ENCODE results near the gene FAM163B. TPM values are rescaled to one million over a fixed set of nuclear protein-coding genes. Genes with fewer than 3 reads are reported as not detected.

Gene FAM163B
- total RNA-seq, 2 donors from 2014 or later: not detected

DNA sequence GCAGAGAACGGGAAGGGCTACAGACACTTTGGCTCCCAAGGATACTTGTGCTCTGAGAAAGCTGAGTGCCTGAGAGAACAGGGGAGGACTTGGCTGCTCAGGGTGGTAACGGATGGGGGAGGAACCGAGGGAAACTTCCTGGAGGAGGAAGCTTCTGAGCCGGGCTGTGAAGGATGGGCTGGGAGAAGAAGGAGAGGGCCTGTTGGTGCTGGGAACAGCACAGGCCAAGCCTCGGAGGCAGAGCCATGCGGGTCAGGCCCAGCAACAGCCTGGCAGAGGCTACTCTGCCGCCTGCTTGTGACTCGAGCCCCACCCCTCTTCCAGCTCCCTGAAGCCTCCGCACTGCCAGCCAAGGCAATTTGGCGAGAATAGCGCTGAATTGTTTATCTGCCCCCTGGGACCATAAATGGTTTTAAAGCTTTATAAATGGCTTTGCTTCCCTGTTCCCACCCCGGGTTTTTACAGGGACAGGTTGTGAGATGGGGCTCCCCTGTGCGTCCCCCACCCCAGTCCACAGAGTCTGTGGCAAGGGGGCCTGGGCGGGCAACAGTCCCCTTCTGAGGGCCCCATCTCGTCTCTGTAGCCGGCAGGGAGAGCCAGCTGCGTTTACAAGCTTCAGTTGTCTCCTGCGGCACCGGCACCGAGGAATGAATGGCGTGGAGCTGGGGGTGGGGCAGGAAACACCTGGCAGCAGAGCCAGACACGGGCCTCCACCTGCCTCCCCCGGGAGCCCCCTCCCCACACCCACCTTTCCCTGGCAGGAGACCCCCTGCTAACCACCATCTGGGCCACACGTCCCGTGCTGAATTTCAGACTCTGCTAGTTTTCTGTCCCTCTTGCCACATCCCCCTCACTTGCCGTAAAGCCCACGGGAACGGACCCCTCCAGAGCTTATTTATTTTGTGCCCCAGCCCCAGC lies 24.4 kb downstream of the FAM163B start:
- H3K36me3 Mint-ChIP-seq (ENCODE audit: insufficient read depth in 2 of 2): peaks cover 2% of the 10 kb centered on the region in 2 donors
- peaks cover 54% of the 10 kb centered on the region for H3K27me3 Mint-ChIP-seq (ENCODE audit: low read depth)
- peaks cover 2 to 3% of the 10 kb centered on the region in 2 donors for H3K9me3 Mint-ChIP-seq
- ATAC-seq (replicated peaks in 1 of 2) (no peak), DNase-seq (no peak)
- no peak overlapping the region for H3K27ac Mint-ChIP-seq
- H3K4me1 Mint-ChIP-seq (ENCODE audit: low read depth): no peaks in the 10 kb centered on the region
- H3K4me3 Mint-ChIP-seq: no peak overlapping the region

DNA sequence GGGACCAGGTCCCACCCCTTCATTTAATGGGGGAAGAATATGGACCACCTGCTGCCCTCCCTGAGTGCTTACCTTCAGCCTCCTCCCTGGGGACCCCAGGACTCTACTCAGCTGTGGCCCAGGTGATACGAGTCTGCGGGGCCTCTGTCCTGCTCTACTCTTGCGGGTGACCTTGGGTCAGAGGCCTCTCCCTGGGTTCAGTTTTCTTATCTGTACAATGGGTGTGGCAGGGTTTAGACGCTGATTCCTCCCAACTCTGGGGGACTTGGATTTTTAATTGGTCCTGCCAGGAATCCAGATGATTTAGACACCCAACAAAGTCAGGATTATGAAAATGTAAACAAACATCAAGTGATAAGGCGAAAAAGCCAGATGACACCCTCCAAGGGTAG lies 25.0 kb downstream of the FAM163B start:
- DNase-seq: no peak
- Mint-ChIP-seq H3K27me3 (ENCODE audit: low read depth) (peaks cover 61% of the 10 kb centered on the region), H3K36me3 (ENCODE audit: insufficient read depth in 2 of 2) (peaks cover 2% of the 10 kb centered on the region in 2 donors), H3K4me1 (ENCODE audit: low read depth) (no peaks in the 10 kb centered on the region), H3K9me3 (peaks cover 2 to 3% of the 10 kb centered on the region in 2 donors), H3K4me3 (no peak overlapping the region), H3K27ac (no peak overlapping the region)
- no peak for ATAC-seq (replicated peaks in 1 of 2)

DNA sequence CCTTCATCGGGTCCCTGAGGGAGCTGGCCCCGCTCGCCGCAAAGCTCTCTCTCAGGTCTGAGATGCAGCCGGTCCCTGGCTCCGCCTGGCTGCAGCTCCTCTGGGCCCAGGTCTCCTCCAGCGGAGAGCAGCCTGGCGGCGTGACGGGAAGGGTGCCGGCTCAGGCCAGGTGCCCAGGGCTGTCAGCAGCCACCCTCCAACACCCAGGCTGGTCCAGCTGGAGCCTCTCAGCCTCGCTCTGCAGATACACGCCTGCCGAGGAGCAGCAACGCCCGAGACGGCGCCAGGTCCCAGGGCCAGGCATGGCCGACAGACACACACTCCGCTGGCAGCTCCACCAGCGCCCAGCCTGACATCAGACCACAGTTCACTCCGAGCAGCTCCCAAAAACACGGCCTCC lies 25.6 kb downstream of the FAM163B start:
- Mint-ChIP-seq H3K27me3 (ENCODE audit: low read depth) (peaks cover 60% of the 10 kb centered on the region), H3K9me3 (peaks cover 2 to 3% of the 10 kb centered on the region in 2 donors), H3K36me3 (ENCODE audit: insufficient read depth in 2 of 2) (peaks cover 2% of the 10 kb centered on the region in 2 donors), H3K27ac (no peak overlapping the region), H3K4me3 (no peak overlapping the region), H3K4me1 (ENCODE audit: low read depth) (no peaks in the 10 kb centered on the region)
- DNase-seq (no peak), ATAC-seq (replicated peaks in 1 of 2) (no peak)

DNA sequence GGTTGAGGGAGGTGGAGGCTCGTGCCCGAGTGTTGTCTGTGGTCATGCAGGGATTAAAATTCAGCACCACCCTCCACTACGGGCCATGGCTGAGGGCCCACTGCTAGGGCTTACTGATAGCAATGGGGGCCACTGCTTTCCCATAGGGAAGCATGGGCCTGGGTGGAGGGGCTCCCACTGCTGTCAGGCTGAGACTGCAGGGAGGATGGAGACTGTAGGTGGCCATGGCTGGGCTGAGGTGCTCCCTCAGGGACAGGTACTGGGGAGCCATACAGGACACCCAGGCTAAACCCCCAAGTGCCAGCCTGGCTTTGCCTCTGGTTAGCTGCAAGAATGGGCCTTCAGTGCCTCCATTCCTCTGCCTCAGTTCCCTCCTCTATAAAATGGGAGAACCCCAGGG lies 26.1 kb downstream of the FAM163B start:
- no peak overlapping the region for H3K27ac Mint-ChIP-seq
- no peaks in the 10 kb centered on the region for H3K4me1 Mint-ChIP-seq (ENCODE audit: low read depth)
- H3K27me3 Mint-ChIP-seq (ENCODE audit: low read depth): peaks cover 59% of the 10 kb centered on the region
- H3K9me3 Mint-ChIP-seq: no peaks in the 10 kb centered on the region
- H3K36me3 Mint-ChIP-seq (ENCODE audit: insufficient read depth in 2 of 2): no peaks in the 10 kb centered on the region
- no peak overlapping the region for H3K4me3 Mint-ChIP-seq
- ATAC-seq (replicated peaks in 1 of 2): no peak
- DNase-seq: no peak

DNA sequence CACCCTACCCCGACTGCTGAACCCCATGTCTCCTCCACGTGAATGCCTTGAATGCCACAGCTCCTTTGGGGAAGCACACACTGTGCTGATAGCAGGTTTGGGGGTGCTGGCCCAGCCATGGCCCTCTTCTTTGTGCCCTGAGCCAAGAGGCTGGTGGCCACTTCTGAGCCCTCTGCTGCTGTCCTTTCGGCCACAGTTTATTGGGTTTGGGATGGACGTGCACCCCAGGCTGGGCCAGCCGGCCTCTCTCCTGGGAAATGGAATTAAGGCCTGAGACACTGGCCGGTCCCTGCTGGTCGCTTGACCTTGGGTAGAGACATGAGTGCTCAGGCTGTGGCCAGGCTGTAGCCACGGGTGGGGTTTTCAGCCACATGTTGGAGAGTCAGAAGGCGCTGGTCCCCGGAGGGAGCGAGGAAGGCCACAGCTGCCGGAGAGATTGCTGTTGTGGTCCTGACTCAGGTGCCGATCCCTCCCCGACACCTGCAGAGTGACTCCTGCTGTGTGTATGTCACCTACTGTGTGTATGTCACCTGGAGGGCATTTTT lies 26.6 kb downstream of the FAM163B start:
- Mint-ChIP-seq H3K27me3 (ENCODE audit: low read depth) (peaks cover 62% of the 10 kb centered on the region), H3K4me3 (no peak overlapping the region), H3K36me3 (ENCODE audit: insufficient read depth in 2 of 2) (no peaks in the 10 kb centered on the region), H3K27ac (no peak overlapping the region), H3K9me3 (no peaks in the 10 kb centered on the region), H3K4me1 (ENCODE audit: low read depth) (no peaks in the 10 kb centered on the region)
- no peak for DNase-seq
- no peak for ATAC-seq (replicated peaks in 1 of 2)

DNA sequence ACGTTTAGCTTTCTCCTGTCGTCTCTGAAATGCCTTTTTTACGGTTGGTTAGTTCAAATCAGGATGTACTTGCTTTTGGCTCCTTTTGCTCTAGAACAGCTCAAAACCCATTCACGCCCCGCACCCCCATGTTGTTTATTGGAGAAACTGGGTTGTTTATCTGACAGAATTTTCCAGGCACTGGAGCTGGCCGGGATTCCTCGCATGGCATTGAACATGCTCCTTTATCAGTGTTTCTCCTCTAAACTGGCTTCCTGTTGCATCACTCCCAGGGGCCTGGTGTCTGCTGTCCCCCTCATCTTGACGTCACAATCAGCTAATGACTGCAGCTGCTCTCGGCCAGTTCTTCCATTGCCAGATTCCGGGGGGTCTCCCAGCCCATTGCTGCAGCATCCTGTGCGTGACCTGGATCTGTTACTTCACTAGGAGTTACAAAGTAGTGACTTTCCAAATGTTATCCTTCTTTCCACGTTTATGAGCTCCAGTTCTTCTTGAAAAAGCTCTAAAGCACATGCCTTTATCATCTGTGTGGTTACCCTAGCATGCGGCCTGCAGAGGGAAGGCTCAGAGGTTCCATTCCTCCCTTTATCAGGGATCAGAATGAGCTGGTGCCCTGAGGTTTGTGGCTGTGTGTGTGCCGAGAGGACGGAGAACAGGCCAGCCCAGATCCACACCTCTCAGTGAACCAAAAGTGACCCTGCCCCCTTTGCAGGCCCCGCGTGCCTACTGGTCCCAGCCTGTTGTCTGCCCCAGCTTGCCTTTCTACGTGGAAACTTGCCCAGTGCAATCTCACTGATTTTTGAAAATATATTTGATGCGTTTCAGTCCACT lies 27.5 kb downstream of the FAM163B start:
- H3K4me1 Mint-ChIP-seq (ENCODE audit: low read depth): peaks cover 3% of the 10 kb centered on the region
- no peaks in the 10 kb centered on the region for H3K36me3 Mint-ChIP-seq (ENCODE audit: insufficient read depth in 2 of 2)
- H3K9me3 Mint-ChIP-seq: no peaks in the 10 kb centered on the region
- H3K27ac Mint-ChIP-seq: no peak overlapping the region
- no peak for ATAC-seq (replicated peaks in 1 of 2)
- DNase-seq: no peak
- peaks cover 65% of the 10 kb centered on the region for H3K27me3 Mint-ChIP-seq (ENCODE audit: low read depth)
- H3K4me3 Mint-ChIP-seq: no peak overlapping the region

DNA sequence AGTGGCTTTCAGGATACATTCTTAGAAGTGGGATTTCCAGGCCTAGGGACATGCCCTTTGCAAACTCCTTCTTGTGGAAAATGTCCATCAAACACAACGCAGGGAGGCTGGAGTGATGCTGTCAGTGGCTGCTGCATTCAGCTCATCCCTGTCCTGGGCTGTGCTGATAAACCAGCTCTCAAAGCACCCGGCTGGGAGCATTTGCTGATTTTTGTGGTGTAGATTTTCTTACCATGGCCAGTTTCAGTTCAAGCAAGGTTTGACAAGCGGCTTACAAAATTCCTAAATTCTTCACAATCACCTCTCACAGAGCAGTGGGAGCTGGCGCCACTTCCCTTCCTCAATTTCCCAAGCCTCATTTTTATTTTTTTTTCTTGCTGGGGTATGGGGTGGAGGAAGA lies 28.2 kb downstream of the FAM163B start:
- ATAC-seq (replicated peaks in 1 of 2) (no peak), DNase-seq (no peak)
- H3K4me3 Mint-ChIP-seq: no peak overlapping the region
- H3K36me3 Mint-ChIP-seq (ENCODE audit: insufficient read depth in 2 of 2): no peaks in the 10 kb centered on the region
- H3K4me1 Mint-ChIP-seq (ENCODE audit: low read depth): peaks cover 5% of the 10 kb centered on the region
- peaks cover 62% of the 10 kb centered on the region for H3K27me3 Mint-ChIP-seq (ENCODE audit: low read depth)
- H3K27ac Mint-ChIP-seq: no peak overlapping the region
- H3K9me3 Mint-ChIP-seq: no peaks in the 10 kb centered on the region

DNA sequence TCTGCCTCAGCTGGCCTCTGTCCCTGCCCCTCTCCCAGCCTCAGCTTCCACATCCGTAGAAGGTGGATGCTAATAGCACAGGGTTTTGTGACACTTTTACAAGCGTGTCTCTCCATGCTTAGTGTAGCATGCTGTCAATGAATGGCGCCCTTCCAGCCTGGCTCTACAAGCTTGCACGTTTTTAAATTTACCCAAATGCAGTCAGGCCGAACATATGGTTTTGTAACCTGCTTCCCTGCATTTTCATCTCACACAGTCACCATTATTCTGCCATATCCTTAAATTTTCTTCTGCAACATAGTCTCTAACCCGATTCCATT lies 28.8 kb downstream of the FAM163B start:
- no peaks in the 10 kb centered on the region for H3K9me3 Mint-ChIP-seq
- peaks cover 55% of the 10 kb centered on the region for H3K27me3 Mint-ChIP-seq (ENCODE audit: low read depth)
- H3K4me1 Mint-ChIP-seq (ENCODE audit: low read depth): peaks cover 5% of the 10 kb centered on the region
- no peak overlapping the region for H3K4me3 Mint-ChIP-seq
- DNase-seq (no peak), ATAC-seq (replicated peaks in 1 of 2) (no peak)
- no peaks in the 10 kb centered on the region for H3K36me3 Mint-ChIP-seq (ENCODE audit: insufficient read depth in 2 of 2)
- no peak overlapping the region for H3K27ac Mint-ChIP-seq

DNA sequence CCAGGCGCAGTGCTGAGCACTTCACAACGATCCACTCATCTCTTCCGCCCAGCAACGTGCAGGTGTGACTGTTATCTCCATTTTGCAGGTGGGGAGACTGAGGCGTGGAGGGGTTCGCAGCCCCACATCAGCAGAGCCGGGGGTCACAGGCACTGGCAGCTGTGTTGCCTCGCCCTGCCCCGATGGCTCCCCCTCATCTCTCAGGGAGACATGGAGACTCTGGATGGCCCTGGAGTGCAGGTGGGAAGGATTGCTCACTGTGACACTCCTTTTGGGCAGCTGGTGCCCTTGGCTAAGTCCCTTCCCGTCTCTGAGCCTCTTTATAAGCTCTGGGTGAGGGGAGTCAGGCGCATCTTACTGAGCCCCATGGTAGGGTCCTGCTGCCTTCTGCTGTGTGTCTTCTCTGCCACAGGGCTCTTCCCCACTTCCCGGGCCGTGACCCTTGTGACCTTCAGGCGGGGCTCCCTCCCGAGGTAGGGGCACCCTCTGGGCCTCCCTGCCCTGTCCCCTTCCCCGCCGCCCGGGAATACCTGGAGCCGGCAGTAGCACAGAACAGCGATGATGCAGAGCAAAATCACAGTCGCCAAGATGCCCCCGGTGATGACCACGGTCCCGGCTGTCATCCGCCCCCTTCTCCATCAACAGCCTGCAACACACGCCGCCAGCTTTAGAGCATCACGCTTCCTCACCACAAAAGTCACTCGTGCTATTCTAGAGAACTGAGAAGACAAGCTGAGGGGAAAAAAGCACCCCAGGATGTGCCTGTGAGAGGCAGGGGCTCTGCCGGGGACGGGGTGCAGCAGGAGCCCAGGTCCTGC lies 29.4 kb downstream of the FAM163B start:
- Mint-ChIP-seq H3K27me3 (ENCODE audit: low read depth) (peaks cover 53% of the 10 kb centered on the region), H3K4me1 (ENCODE audit: low read depth) (peaks cover 5% of the 10 kb centered on the region), H3K27ac (no peak overlapping the region), H3K9me3 (no peaks in the 10 kb centered on the region), H3K4me3 (no peak overlapping the region), H3K36me3 (ENCODE audit: insufficient read depth in 2 of 2) (no peaks in the 10 kb centered on the region)
- no peak for DNase-seq
- no peak for ATAC-seq (replicated peaks in 1 of 2)

DNA sequence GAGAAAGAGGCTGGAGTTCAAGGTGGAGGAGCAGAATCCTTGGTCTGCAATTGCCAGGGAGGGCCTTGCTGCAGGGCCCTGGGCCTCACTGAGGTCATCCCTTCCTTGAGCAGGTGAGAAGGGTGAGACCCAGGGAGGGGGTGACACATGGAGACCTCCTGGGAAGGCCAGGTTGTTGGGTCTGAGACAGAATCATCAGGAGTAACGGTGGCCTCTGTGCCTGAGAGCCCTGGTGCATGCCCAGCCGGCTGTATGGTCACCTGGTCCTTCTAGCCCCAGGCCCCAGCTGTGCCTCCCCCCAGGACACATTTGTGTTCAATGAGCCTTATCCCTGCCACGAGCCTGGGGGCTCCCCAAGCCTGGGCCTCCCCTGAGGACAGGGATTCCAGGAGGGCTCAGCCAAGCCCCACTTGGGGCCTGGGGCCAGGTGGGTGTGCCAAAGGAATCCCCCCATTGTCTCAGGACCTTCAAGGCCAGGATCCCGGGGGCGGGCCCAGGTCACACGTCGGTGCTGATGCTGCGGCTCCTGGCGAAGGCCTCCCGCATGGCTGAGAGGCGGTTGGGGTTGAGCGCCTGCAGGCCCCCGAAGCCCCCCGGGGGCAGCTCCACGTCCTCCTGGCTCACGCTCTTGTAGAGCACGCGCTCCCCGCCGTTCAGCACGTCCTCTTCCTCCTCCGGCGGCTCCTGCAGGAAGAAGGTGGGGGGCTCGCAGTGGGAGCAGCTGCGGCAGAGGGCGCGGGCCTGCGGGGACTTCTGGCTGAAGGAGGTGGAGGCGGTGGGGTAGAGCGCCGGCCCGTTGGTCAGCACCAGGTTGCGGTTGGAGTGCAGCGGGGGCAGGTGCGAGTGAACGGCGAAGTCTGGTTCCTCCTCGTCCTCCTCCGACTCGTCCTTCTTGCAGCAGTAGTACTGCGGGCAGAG lies 30.4 kb downstream of the FAM163B start:
- H3K4me3 Mint-ChIP-seq: no peak overlapping the region
- no peak overlapping the region for H3K27ac Mint-ChIP-seq
- DNase-seq (no peak), ATAC-seq (replicated peaks in 1 of 2) (no peak)
- no peaks in the 10 kb centered on the region for H3K9me3 Mint-ChIP-seq
- H3K27me3 Mint-ChIP-seq (ENCODE audit: low read depth): peaks cover 43% of the 10 kb centered on the region
- H3K4me1 Mint-ChIP-seq (ENCODE audit: low read depth): peaks cover 5% of the 10 kb centered on the region
- H3K36me3 Mint-ChIP-seq (ENCODE audit: insufficient read depth in 2 of 2): no peaks in the 10 kb centered on the region

DNA sequence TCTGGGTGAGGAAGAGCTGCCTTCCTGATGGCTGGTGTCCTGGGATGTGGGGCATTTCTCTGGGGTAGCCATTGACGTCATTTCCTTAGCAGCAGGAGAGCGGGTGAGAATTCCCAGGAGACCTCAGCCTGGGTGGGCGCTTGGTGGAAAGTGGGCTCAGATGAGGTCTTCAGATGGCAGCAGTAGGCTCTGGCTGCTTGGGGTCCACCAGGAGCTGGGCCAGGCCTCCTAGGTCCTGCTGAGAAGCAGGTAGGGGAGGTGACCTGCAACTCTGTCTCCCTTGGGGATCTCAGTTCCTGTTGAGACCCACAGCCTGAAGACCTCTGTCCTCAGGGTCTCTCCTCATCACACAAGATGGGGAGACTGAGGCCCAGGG lies 31.5 kb downstream of the FAM163B start:
- no peak overlapping the region for H3K27ac Mint-ChIP-seq
- H3K36me3 Mint-ChIP-seq (ENCODE audit: insufficient read depth in 2 of 2): no peaks in the 10 kb centered on the region
- H3K9me3 Mint-ChIP-seq: no peaks in the 10 kb centered on the region
- ATAC-seq (replicated peaks in 1 of 2): no peak
- H3K4me3 Mint-ChIP-seq: no peak overlapping the region
- no peak for DNase-seq
- peaks cover 42% of the 10 kb centered on the region for H3K27me3 Mint-ChIP-seq (ENCODE audit: low read depth)
- peaks cover 5% of the 10 kb centered on the region for H3K4me1 Mint-ChIP-seq (ENCODE audit: low read depth)
